Prostate gland (tissue), 2 donors: ENCODE measurements around the gene PCDHB14. TPM values are rescaled to one million over a fixed set of nuclear protein-coding genes. Genes with fewer than 3 reads are reported as not detected.
"Not testable (repeated sequence)": the region's sequence is repeated elsewhere in the genome, so short reads cannot be mapped to it uniquely, and the experiment has no call there.

Experiments used
- DNase-seq: peaks from one replicate; pipeline ENCODE4 v3.0.0-alpha.2; 2019; ENCODE audit warnings: low spot score
- H3K27ac ChIP-seq, 2 donors: fragments of 200-600 bp; sonication (generic); 2 replicates each; pipeline ENCODE4 v1.5.1; 2017 to 2019
- H3K27me3 ChIP-seq: fragments of 200-600 bp; sonication (generic); replicated peaks from 2 replicates; pipeline ENCODE4 v1.5.1; 2019; ENCODE audit not compliant: insufficient read depth
- H3K36me3 ChIP-seq, 2 donors: fragments of 200-600 bp; sonication (generic); 1 replicate in 1 of 2; 2 replicates in 1 of 2; pipeline versions ENCODE4 v1.5.1 to v1.8.1; 2017 to 2019
- H3K4me1 ChIP-seq: fragments of 200-600 bp; sonication (generic); replicated peaks from 2 replicates; pipeline ENCODE4 v1.5.1; 2019
- H3K4me3 ChIP-seq, 2 donors: fragments of 200-600 bp; sonication (generic); 2 replicates each; pipeline ENCODE4 v1.5.1; 2017 to 2019
- H3K9me3 ChIP-seq: fragments of 200-600 bp; sonication (generic); 2 replicates; pipeline ENCODE4 v1.5.1; 2017
- CTCF ChIP-seq, 4 experiments: fragments of 200-600 bp in 2 of 4; fragments of 450-650 bp in 2 of 4; sonication (generic) in 2 of 4; IDR thresholded peaks; 1 replicate in 3 of 4; 2 replicates in 1 of 4; pipeline ENCODE4 v1.5.1; 2016 to 2019; ENCODE audit warnings: antibody characterized with exemption in 4 of 4, mild to moderate bottlenecking in 2 of 4, moderate library complexity in 2 of 4
- POLR2A ChIP-seq: fragments of 450-650 bp; IDR thresholded peaks from one replicate; pipeline ENCODE4 v1.6.1; 2016; ENCODE audit warnings: antibody characterized with exemption, mild to moderate bottlenecking
- POLR2AphosphoS5 ChIP-seq: sonication (generic); formaldehyde crosslinking; IDR thresholded peaks from one replicate; pipeline ENCODE4 v1.6.1; 2017; ENCODE audit warnings: antibody characterized with exemption
- WGBS: methylation state at CpG from one replicate; pipeline ENCODE4 v1.1.5; 2018; 5-methylcytosine and 5-hydroxymethylcytosine counted together
- intact Hi-C: fragments of 100-400 bp; cut with DNase I; formaldehyde crosslinking; loops from one replicate; pipeline ENCODE4 v1.14.2; 2022
- total RNA-seq, 2 donors: library from RNA; depleted of rRNA; stranded (reverse); fragments of >200 nt; gene quantifications; one replicate each; pipeline ENCODE4 v1.1.0, GENCODE V29; 2016

The PCDHB14 gene
- total RNA-seq, 2 donors from 2014 or later = 4.6 to 6.7 TPM

- H3K4me3 ChIP-seq = no peak overlapping the region
- H3K9me3 ChIP-seq = peaks cover 6% of the 10 kb centered on the region
- 6% methylated on average over 15 of the region's 15 CpGs for WGBS
Measured at GRCh38 chr5:141234109-141234667, 11.0 kb downstream of the PCDHB14 start.

GRCh38 chr5:141235922-141236321, 12.8 kb downstream of the PCDHB14 start:
- DNase-seq, H3K4me1 ChIP-seq, H3K36me3 ChIP-seq, H3K9me3 ChIP-seq, H3K27ac ChIP-seq, H3K27me3 ChIP-seq, intact Hi-C loops, H3K4me3 ChIP-seq: not testable (repeated sequence)
- 22% methylated on average over 24 of the region's 40 CpGs for WGBS

More at GRCh38 chr5:141234109-141234667, 11.0 kb downstream of the PCDHB14 start:
- no peak for TF ChIP-seq CTCF (IDR thresholded peaks at IDR 0.05)
- no peak for TF ChIP-seq POLR2AphosphoS5
- no peak for TF ChIP-seq POLR2A
- Histone ChIP-seq H3K4me1 (no peaks in the 10 kb centered on the region), H3K27me3 (no peaks in the 10 kb centered on the region), H3K27ac (no peak overlapping the region), H3K36me3 (no peaks in the 10 kb centered on the region)
- DNase-seq = no peak
- intact Hi-C loops = no loop called here

- WGBS = 19% methylated on average over 29 of the region's 32 CpGs
- intact Hi-C loops = no loop called here
- TF ChIP-seq POLR2A (no peak), CTCF (IDR thresholded peaks at IDR 0.05) (no peak), POLR2AphosphoS5 (no peak)
Measured at GRCh38 chr5:141236516-141237313, 13.6 kb downstream of the PCDHB14 start.

GRCh38 chr5:141241496-141241895, 18.4 kb downstream of the PCDHB14 start:
- Histone ChIP-seq H3K27ac (no peak overlapping the region), H3K36me3 (no peaks in the 10 kb centered on the region), H3K9me3 (peaks cover 9% of the 10 kb centered on the region), H3K27me3 (no peaks in the 10 kb centered on the region), H3K4me3 (no peak overlapping the region), H3K4me1 (no peaks in the 10 kb centered on the region)
- intact Hi-C loops = no loop called here
- TF ChIP-seq CTCF (IDR thresholded peaks at IDR 0.05) = no peak
- TF ChIP-seq POLR2A = no peak
- no peak for TF ChIP-seq POLR2AphosphoS5
- 32% methylated on average over 26 of the region's 43 CpGs for WGBS
- DNase-seq = no peak

More at GRCh38 chr5:141236516-141237313, 13.6 kb downstream of the PCDHB14 start:
- H3K27ac ChIP-seq = no peak overlapping the region
- H3K9me3 ChIP-seq = peaks cover 9% of the 10 kb centered on the region
- H3K4me1 ChIP-seq = no peaks in the 10 kb centered on the region
- H3K36me3 ChIP-seq = no peaks in the 10 kb centered on the region
- no peak for DNase-seq
- no peak overlapping the region for H3K4me3 ChIP-seq
- no peaks in the 10 kb centered on the region for H3K27me3 ChIP-seq

- no peak for TF ChIP-seq POLR2AphosphoS5
- TF ChIP-seq POLR2A = no peak
- TF ChIP-seq CTCF (IDR thresholded peaks at IDR 0.05) = no peak
- no peak within 1 kb of the TSS for H3K4me3 ChIP-seq
- 8% methylated on average over 16 of the region's 16 CpGs for WGBS
- DNase-seq = no peak
- no peaks in the 10 kb centered on the region for H3K27me3 ChIP-seq
- H3K36me3 ChIP-seq = no peaks in the 10 kb centered on the region
- no peak within 1 kb of the TSS for H3K27ac ChIP-seq
- no peaks in the 10 kb centered on the region for H3K4me1 ChIP-seq
- no peaks in the 10 kb centered on the region for H3K9me3 ChIP-seq
- intact Hi-C loops = no loop called here
Measured at GRCh38 chr5:141245250-141245717, 22.1 kb downstream of the PCDHB14 start, which contains the start of gene PCDHB15. PCDHB15 (plus strand) TSS chr5:141245395; CDS start chr5:141245579, 184 bp downstream.

GRCh38 chr5:141246971-141247370, 23.8 kb downstream of the PCDHB14 start:
- H3K36me3 ChIP-seq, H3K27ac ChIP-seq, H3K27me3 ChIP-seq, DNase-seq, H3K4me3 ChIP-seq, H3K9me3 ChIP-seq, H3K4me1 ChIP-seq, intact Hi-C loops: not testable (repeated sequence)
- whole genome bisulfite sequencing = 36% methylated on average over 25 of the region's 42 CpGs

- H3K27me3 ChIP-seq, H3K4me1 ChIP-seq, H3K4me3 ChIP-seq, H3K27ac ChIP-seq, intact Hi-C loops, H3K9me3 ChIP-seq, H3K36me3 ChIP-seq, DNase-seq: not testable (repeated sequence)
- WGBS = 50% methylated on average over 24 of the region's 34 CpGs
Measured at GRCh38 chr5:141247434-141247833, 24.3 kb downstream of the PCDHB14 start.
